Vagina (tissue), 2 donors: ENCODE measurements around the gene FHIT. TPM values are rescaled to one million over a fixed set of nuclear protein-coding genes. Genes with fewer than 3 reads are reported as not detected.

Experiments
- DNase-seq, 2 donors: peaks; one replicate each; pipeline ENCODE4 v3.0.0-alpha.2; 2017; ENCODE audit errors: extremely low spot score in 2 of 2
- H3K27ac ChIP-seq: fragments of 200-600 bp; sonication (generic); one replicate; pipeline ENCODE4 v1.5.1; 2019
- H3K27me3 ChIP-seq: fragments of 200-600 bp; sonication (generic); one replicate; pipeline ENCODE4 v1.5.1; 2019
- H3K36me3 ChIP-seq, 2 donors: fragments of 200-600 bp; sonication (generic); one replicate each; pipeline ENCODE4 v1.5.1; 2017 to 2019
- H3K4me1 ChIP-seq: fragments of 200-600 bp; sonication (generic); one replicate; pipeline ENCODE4 v1.5.1; 2019
- H3K4me3 ChIP-seq, 2 donors: fragments of 200-600 bp; sonication (generic); 1 replicate in 1 of 2; 2 replicates in 1 of 2; pipeline ENCODE4 v1.5.1; 2016 to 2019
- H3K9me3 ChIP-seq: fragments of 200-600 bp; sonication (generic); one replicate; pipeline ENCODE4 v1.5.1; 2019
- POLR2A ChIP-seq, 2 donors: fragments of 450-650 bp; IDR thresholded peaks; one replicate each; pipeline ENCODE4 v1.6.1; 2017; ENCODE audit warnings: antibody characterized with exemption in 2 of 2, mild to moderate bottlenecking in 2 of 2, moderate library complexity in 2 of 2
- POLR2AphosphoS5 ChIP-seq, 2 donors: sonication (generic); formaldehyde crosslinking; IDR thresholded peaks; one replicate each; pipeline ENCODE4 v1.9.0; 2017; ENCODE audit warnings: antibody characterized with exemption in 2 of 2, mild to moderate bottlenecking in 2 of 2, low read depth in 1 of 2; ENCODE audit not compliant: insufficient read depth in 1 of 2
- intact Hi-C: fragments of 100-400 bp; cut with DNase I; formaldehyde crosslinking; loops from one replicate; pipeline ENCODE4 v1.15.1; 2023
- total RNA-seq: library from RNA; depleted of rRNA; stranded (reverse); fragments of >200 nt; gene quantifications from one replicate; pipeline ENCODE4 v1.2.3, GENCODE V29; 2016
- TF ChIP-seq, protein P1 (sequence below), 3 experiments: fragments of 450-650 bp in 2 of 3; fragments of 200-600 bp in 1 of 3; sonication (generic) in 1 of 3; IDR thresholded peaks; one replicate each; pipeline ENCODE4 v1.5.1; 2017 to 2019; ENCODE audit warnings: antibody characterized with exemption in 3 of 3, mild to moderate bottlenecking in 2 of 3, moderate library complexity in 2 of 3

FHIT gene
- total RNA-seq, 1 donor from 2014 or later = 7.9 TPM

DNA sequence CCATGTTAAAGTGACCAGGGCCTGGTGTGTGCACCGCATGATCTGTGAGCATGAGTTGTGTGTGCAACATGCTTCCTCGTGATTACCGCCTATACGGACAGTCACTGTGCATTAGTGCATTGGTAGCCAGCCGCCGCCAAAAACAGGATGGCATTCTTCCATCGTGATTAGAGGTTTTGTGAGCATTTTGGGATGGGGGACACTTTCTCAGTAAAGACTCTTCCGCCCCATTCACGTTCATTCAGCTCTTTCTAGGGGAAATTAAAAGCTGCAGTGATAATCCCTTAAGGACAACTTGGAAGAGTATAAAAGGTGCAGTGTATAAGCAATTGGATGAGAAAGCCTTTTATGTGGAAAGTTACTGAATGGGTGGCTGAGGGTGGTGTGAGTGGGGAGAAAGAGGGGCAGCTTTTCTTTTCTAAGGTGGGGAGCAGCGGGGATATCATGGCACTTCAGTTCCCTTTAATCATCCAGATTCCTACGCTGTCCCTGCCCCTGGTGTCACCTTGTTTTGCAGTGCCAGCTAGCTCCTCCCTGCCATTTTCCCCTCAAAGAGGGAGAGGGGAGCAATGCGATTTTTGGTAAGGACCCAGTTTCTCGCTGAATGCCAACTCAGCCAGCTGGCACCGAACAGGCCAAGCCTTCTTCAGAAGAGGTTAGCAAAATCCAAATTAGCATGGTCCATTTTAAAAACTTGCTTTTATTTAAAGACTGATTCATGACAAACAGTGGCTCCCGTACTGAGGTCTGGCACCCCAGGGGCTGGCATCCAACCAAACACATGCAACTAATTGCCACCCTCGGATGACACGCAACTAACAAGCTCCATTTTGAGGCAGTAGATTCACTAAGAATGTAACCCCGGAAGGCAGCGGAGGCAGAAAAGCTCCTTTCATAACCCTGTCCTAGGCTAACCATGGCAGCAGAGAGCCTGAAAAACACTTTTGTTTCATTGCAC is 447.8 kb downstream of the FHIT start:
- H3K36me3 ChIP-seq = no peaks in the 10 kb centered on the region
- H3K27me3 ChIP-seq = no peaks in the 10 kb centered on the region
- no peak for DNase-seq
- H3K4me1 ChIP-seq = no peaks in the 10 kb centered on the region
- H3K9me3 ChIP-seq = no peaks in the 10 kb centered on the region
- no peak overlapping the region for H3K4me3 ChIP-seq
- TF ChIP-seq POLR2A (IDR thresholded peaks at IDR 0.05) (no peak), POLR2AphosphoS5 (IDR thresholded peaks at IDR 0.05; ENCODE audit: insufficient read depth in 1 of 2, low read depth in 1 of 2) (no peak)
- TF ChIP-seq, protein P1, sequence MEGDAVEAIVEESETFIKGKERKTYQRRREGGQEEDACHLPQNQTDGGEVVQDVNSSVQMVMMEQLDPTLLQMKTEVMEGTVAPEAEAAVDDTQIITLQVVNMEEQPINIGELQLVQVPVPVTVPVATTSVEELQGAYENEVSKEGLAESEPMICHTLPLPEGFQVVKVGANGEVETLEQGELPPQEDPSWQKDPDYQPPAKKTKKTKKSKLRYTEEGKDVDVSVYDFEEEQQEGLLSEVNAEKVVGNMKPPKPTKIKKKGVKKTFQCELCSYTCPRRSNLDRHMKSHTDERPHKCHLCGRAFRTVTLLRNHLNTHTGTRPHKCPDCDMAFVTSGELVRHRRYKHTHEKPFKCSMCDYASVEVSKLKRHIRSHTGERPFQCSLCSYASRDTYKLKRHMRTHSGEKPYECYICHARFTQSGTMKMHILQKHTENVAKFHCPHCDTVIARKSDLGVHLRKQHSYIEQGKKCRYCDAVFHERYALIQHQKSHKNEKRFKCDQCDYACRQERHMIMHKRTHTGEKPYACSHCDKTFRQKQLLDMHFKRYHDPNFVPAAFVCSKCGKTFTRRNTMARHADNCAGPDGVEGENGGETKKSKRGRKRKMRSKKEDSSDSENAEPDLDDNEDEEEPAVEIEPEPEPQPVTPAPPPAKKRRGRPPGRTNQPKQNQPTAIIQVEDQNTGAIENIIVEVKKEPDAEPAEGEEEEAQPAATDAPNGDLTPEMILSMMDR (IDR thresholded peaks at IDR 0.05) = no peak
- intact Hi-C loops = loop anchor here (10.0 kb wide), 1 partner anchor 1859 kb away; no protein-coding TSS in a partner anchor
- H3K27ac ChIP-seq = no peak overlapping the region

DNA sequence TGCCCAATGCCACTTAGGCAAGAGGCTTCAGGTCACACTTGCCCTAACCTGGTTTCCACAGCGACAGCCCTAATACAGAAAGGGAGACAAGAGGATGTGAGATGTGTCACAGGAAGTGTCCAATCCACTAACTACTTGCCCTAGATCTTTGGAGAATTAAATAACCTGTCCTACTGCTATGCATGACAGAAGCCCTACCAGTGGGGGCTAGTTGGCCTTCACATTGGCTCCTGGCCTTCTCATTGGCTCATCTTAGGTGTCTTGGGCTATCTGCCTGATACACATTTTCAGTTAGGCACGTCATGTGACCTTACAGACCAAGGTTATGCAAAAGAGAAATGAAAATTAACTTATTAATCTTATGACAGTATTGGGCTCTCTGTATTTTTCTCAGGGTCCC is 449.9 kb downstream of the FHIT start:
- H3K4me1 ChIP-seq = no peaks in the 10 kb centered on the region
- H3K27me3 ChIP-seq = no peaks in the 10 kb centered on the region
- no peak for TF ChIP-seq POLR2A (IDR thresholded peaks at IDR 0.05)
- H3K27ac ChIP-seq = no peak overlapping the region
- H3K36me3 ChIP-seq = no peaks in the 10 kb centered on the region
- DNase-seq = no peak
- intact Hi-C loops = loop anchor here (10.0 kb wide), 1 partner anchor 1857 kb away; no protein-coding TSS in a partner anchor
- no peaks in the 10 kb centered on the region for H3K9me3 ChIP-seq
- no peak overlapping the region for H3K4me3 ChIP-seq

DNA sequence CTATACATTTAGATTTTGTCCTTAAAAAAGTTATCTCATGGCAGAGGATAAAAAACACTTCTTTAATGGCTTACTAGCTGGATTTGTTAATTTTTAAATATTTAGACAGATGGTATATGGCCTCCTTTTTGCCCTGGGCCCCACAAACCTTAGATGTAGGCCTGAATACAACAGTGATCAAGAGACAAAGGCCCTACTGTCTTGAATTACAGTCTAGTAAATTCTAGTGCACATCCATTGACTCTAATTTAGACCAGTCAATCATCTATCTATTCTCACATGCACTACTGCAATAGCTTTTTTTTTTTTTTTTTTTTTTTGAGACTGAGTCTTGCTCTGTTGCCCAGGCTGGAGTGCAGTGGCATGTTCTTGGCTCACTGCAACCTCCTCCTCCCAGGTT is 452.8 kb downstream of the FHIT start:
- TF ChIP-seq POLR2A (IDR thresholded peaks at IDR 0.05) = no peak
- TF ChIP-seq, protein P1 (IDR thresholded peaks at IDR 0.05) = no peak
- TF ChIP-seq POLR2AphosphoS5 (IDR thresholded peaks at IDR 0.05; ENCODE audit: insufficient read depth in 1 of 2, low read depth in 1 of 2) = no peak
- no peak for DNase-seq
- H3K4me1 ChIP-seq = no peaks in the 10 kb centered on the region
- H3K27me3 ChIP-seq = no peaks in the 10 kb centered on the region
- no peak overlapping the region for H3K4me3 ChIP-seq
- H3K36me3 ChIP-seq = no peaks in the 10 kb centered on the region
- no peaks in the 10 kb centered on the region for H3K9me3 ChIP-seq
- H3K27ac ChIP-seq = no peak overlapping the region
- intact Hi-C loops = no loop called here

DNA sequence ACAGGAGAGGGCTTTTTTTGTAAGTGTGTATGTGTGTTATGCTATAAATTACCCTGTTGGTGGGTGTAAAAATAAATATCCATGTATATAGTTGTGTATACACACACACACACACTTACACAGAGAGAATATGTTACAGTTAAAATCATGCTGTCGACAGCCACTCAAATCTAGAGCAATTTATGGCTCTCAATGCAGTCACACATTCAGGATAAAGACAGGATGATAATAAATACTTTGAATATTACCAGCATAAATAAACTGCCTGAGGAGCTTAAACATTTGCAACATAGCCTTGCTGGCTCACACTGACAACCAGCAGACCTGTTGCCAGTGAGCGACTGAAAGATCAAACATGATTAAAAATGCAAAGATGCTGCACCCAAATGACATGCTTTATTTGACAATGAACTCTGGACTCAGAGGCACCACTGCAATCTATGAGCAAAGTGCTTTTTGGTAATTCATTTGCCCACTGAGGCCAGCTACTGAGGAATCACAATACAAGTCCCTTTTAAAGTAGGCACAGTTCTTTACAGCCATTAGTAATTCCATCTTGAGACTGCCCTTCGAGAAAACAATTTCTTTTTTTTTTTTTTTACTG is 458.9 kb downstream of the FHIT start:
- no peak for DNase-seq
- Histone ChIP-seq H3K27me3 (no peaks in the 10 kb centered on the region), H3K4me1 (no peaks in the 10 kb centered on the region), H3K36me3 (no peaks in the 10 kb centered on the region), H3K9me3 (no peaks in the 10 kb centered on the region), H3K27ac (no peak overlapping the region), H3K4me3 (no peak overlapping the region)
- intact Hi-C loops = no loop called here
- TF ChIP-seq, protein P1 (IDR thresholded peaks at IDR 0.05) = no peak
- TF ChIP-seq POLR2A (IDR thresholded peaks at IDR 0.05) = no peak
- TF ChIP-seq POLR2AphosphoS5 (IDR thresholded peaks at IDR 0.05; ENCODE audit: insufficient read depth in 1 of 2, low read depth in 1 of 2) = no peak

DNA sequence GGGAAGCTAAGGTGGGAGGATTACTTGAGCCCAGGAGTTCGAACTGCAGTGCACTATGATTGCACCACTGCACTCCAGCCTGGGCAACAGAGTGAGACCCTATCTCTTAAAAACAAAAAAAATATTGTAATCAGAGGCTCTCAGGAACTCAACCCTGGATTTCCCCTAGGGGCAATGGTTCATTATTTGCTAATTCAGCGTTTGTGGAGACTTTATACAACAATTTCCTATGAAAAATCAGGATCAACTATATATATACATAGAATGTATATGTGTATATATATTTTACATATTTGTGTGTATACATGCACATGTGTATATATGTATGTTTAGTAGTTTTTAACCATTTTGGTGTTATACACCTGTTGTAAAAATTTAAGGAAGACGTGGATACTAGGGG is 463.1 kb downstream of the FHIT start:
- no peak for TF ChIP-seq POLR2A (IDR thresholded peaks at IDR 0.05)
- TF ChIP-seq, protein P1 (IDR thresholded peaks at IDR 0.05) = no peak
- TF ChIP-seq POLR2AphosphoS5 (IDR thresholded peaks at IDR 0.05; ENCODE audit: insufficient read depth in 1 of 2, low read depth in 1 of 2) = no peak
- Histone ChIP-seq H3K9me3 (no peaks in the 10 kb centered on the region), H3K27ac (no peak overlapping the region), H3K4me3 (no peak overlapping the region), H3K36me3 (no peaks in the 10 kb centered on the region), H3K27me3 (no peaks in the 10 kb centered on the region), H3K4me1 (no peaks in the 10 kb centered on the region)
- DNase-seq = no peak
- intact Hi-C loops = no loop called here
